IMR-90 (cell line): ENCODE measurements around the gene GPBAR1. TPM values are rescaled to one million over a fixed set of nuclear protein-coding genes. Genes with fewer than 3 reads are reported as not detected.

Experiments
- ATAC-seq: fragments of 200-7000 bp; cut with Tn5 transposase; 2 replicates; pipeline ENCODE4 v1.9.1; 2020; ENCODE audit warnings: low read depth, mild to moderate bottlenecking, moderate library complexity
- BruUV-seq: library from RNA; stranded (reverse); fragments of 400-500 nt; replicated peaks from 2 replicates; lab custom pipeline; 2021; lab: Mats Ljungman, UMichigan
- CTCF ChIA-PET: fragments of 300-600 bp; formaldehyde crosslinking; extraction: SDS; loops from one replicate; lab custom pipeline; 2021; ENCODE audit warnings: antibody characterized with exemption; lab: Yijun Ruan, JAX
- POLR2A ChIA-PET: fragments of 300-600 bp; sonication (Branson Sonifier 250); formaldehyde crosslinking; loops from one replicate; lab custom pipeline; 2022; ENCODE audit warnings: antibody characterized with exemption; ENCODE audit not compliant: unreplicated experiment; lab: Charles Lee
- DNase-seq: peaks from one replicate; pipeline ENCODE4 v3.0.0; 2013
- H2AFZ ChIP-seq: replicated peaks from 2 replicates; pipeline ENCODE3; 2013; ENCODE audit warnings: low read length, mild to moderate bottlenecking; ENCODE audit not compliant: poor library complexity
- H2AK5ac ChIP-seq: 2 replicates; pipeline ENCODE4 v1.6.1; 2013; ENCODE audit warnings: low read depth, low read length, inconsistent platforms
- H2AK9ac ChIP-seq: replicated peaks from 2 replicates; pipeline ENCODE3; 2013; ENCODE audit warnings: mild to moderate bottlenecking, low read depth, low read length, moderate library complexity; ENCODE audit not compliant: poor library complexity
- H2BK120ac ChIP-seq: 2 replicates; pipeline ENCODE4 v1.6.1; 2013; ENCODE audit warnings: low read depth, low read length, inconsistent platforms
- H2BK15ac ChIP-seq: 3 replicates; pipeline ENCODE4 v1.6.1; 2013; ENCODE audit warnings: low read depth, low read length, inconsistent platforms
- H2BK20ac ChIP-seq: 2 replicates; pipeline ENCODE4 v1.6.1; 2013; ENCODE audit warnings: low read depth, mild to moderate bottlenecking, inconsistent platforms, low read length, moderate library complexity
- H2BK5ac ChIP-seq: 2 replicates; pipeline ENCODE4 v1.6.1; 2013; ENCODE audit warnings: mild to moderate bottlenecking, low read depth, low read length, inconsistent platforms; ENCODE audit not compliant: poor library complexity, severe bottlenecking
- H3K14ac ChIP-seq: replicated peaks from 2 replicates; pipeline ENCODE4 v1.6.1; 2013; ENCODE audit warnings: low read depth, low read length, inconsistent platforms
- H3K18ac ChIP-seq: 2 replicates; pipeline ENCODE4 v1.6.1; 2013; ENCODE audit warnings: low read depth, low read length, control low read depth
- H3K23ac ChIP-seq: 2 replicates; pipeline ENCODE4 v1.6.1; 2013; ENCODE audit warnings: low read depth, low read length, inconsistent platforms
- H3K27ac ChIP-seq: 2 replicates; pipeline ENCODE4 v1.5.1; 2013; ENCODE audit warnings: mild to moderate bottlenecking, control low read depth, low read length; ENCODE audit not compliant: insufficient read depth
- H3K27me3 ChIP-seq: 2 replicates; pipeline ENCODE4 v1.6.1; 2013; ENCODE audit warnings: low read length; ENCODE audit not compliant: control insufficient read depth, insufficient read depth
- H3K36me3 ChIP-seq: 2 replicates; pipeline ENCODE4 v1.6.1; 2013; ENCODE audit warnings: low read length, mixed read lengths; ENCODE audit not compliant: control insufficient read depth, insufficient read depth
- H3K4ac ChIP-seq: 2 replicates; pipeline ENCODE4 v1.6.1; 2013; ENCODE audit warnings: low read depth, low read length, inconsistent platforms
- H3K4me1 ChIP-seq: 2 replicates; pipeline ENCODE4 v1.6.1; 2013; ENCODE audit warnings: low read length, mixed read lengths; ENCODE audit not compliant: control insufficient read depth, insufficient read depth
- H3K4me2 ChIP-seq: 2 replicates; pipeline ENCODE4 v1.6.1; 2013; ENCODE audit warnings: low read depth, mild to moderate bottlenecking, control low read depth, low read length, moderate library complexity
- H3K4me3 ChIP-seq: 2 replicates; pipeline ENCODE4 v1.5.1; 2013; ENCODE audit warnings: low read depth, mild to moderate bottlenecking, control low read depth, low read length, moderate library complexity; ENCODE audit not compliant: insufficient read depth
- H3K56ac ChIP-seq: 2 replicates; pipeline ENCODE4 v1.6.1; 2013; ENCODE audit warnings: low read length, inconsistent platforms; ENCODE audit not compliant: insufficient read depth; ENCODE audit errors: extremely low read depth
- H3K79me1 ChIP-seq, 2 experiments: 2 replicates each; pipeline ENCODE4 v1.6.1; 2013; ENCODE audit warnings: low read length in 2 of 2, inconsistent platforms in 1 of 2, low read depth in 1 of 2
- H3K9ac ChIP-seq: 2 replicates; pipeline ENCODE4 v1.6.1; 2013; ENCODE audit warnings: low read depth, low read length, control low read depth
- H3K9me1 ChIP-seq: 2 replicates; pipeline ENCODE4 v1.6.1; 2013; ENCODE audit warnings: low read length, inconsistent platforms; ENCODE audit not compliant: insufficient read depth
- H3K9me3 ChIP-seq: 2 replicates; pipeline ENCODE4 v1.6.1; 2013; ENCODE audit warnings: low read length; ENCODE audit not compliant: control insufficient read depth, insufficient read depth
- H4K20me1 ChIP-seq: 2 replicates; pipeline ENCODE4 v1.6.1; 2013; ENCODE audit warnings: low read length, inconsistent platforms; ENCODE audit not compliant: insufficient read depth
- H4K5ac ChIP-seq: 2 replicates; pipeline ENCODE4 v1.6.1; 2013; ENCODE audit warnings: mild to moderate bottlenecking, low read depth, low read length, control low read depth
- H4K8ac ChIP-seq, 2 experiments: 2 replicates each; pipeline ENCODE4 v1.6.1; 2013; ENCODE audit warnings: low read depth in 2 of 2, low read length in 2 of 2, control low read depth in 1 of 2, inconsistent platforms in 1 of 2
- H4K91ac ChIP-seq: 2 replicates; pipeline ENCODE4 v1.6.1; 2013; ENCODE audit warnings: low read depth, low read length, inconsistent platforms; ENCODE audit not compliant: insufficient read depth
- BHLHE40 ChIP-seq: fragments of 150-350 bp; IDR thresholded peaks from 2 replicates; pipeline ENCODE4 v1.6.1; 2016; ENCODE audit warnings: mild to moderate bottlenecking, low read depth, low read length
- CEBPB ChIP-seq: IDR thresholded peaks from 2 replicates; pipeline ENCODE4 v1.6.1; 2012; ENCODE audit warnings: low read depth, low read length, improper control_type of control experiment
- CHD1 ChIP-seq: IDR thresholded peaks from 2 replicates; pipeline ENCODE4 v1.6.1; 2012; ENCODE audit warnings: low read depth, low read length, improper control_type of control experiment
- FOS ChIP-seq: fragments of 150-350 bp; IDR thresholded peaks from 2 replicates; pipeline ENCODE4 v1.6.1; 2016; ENCODE audit warnings: low read depth, low read length
- MAFK ChIP-seq: IDR thresholded peaks from 2 replicates; pipeline ENCODE4 v1.6.1; 2012; ENCODE audit warnings: low read depth, low read length, improper control_type of control experiment
- MAZ ChIP-seq: IDR thresholded peaks from 2 replicates; pipeline ENCODE4 v1.6.1; 2012; ENCODE audit warnings: low read depth, mild to moderate bottlenecking, low read length, improper control_type of control experiment, moderate library complexity, borderline replicate concordance
- MXI1 ChIP-seq: IDR thresholded peaks from 2 replicates; pipeline ENCODE4 v1.6.1; 2012; ENCODE audit warnings: low read depth, mild to moderate bottlenecking, low read length, moderate library complexity, borderline replicate concordance
- NFE2L2 ChIP-seq: fragments of 150-350 bp; IDR thresholded peaks from 2 replicates; pipeline ENCODE4 v1.6.1; 2016; ENCODE audit warnings: low read depth, mild to moderate bottlenecking, low read length
- POLR2A ChIP-seq: IDR thresholded peaks from 2 replicates; pipeline ENCODE4 v1.6.1; 2012; ENCODE audit warnings: mild to moderate bottlenecking, low read depth, low read length
- RAD21 ChIP-seq: IDR thresholded peaks from 2 replicates; pipeline ENCODE4 v1.6.1; 2012; ENCODE audit warnings: low read length, improper control_type of control experiment
- RCOR1 ChIP-seq: IDR thresholded peaks from 2 replicates; pipeline ENCODE4 v1.6.1; 2012; ENCODE audit warnings: mild to moderate bottlenecking, low read length, improper control_type of control experiment; ENCODE audit not compliant: insufficient replicate concordance
- RFX5 ChIP-seq: IDR thresholded peaks from 2 replicates; pipeline ENCODE4 v1.8.0; 2012; ENCODE audit warnings: low read depth, mild to moderate bottlenecking, low read length, moderate library complexity
- SMC3 ChIP-seq: fragments of 150-350 bp; IDR thresholded peaks from 2 replicates; pipeline ENCODE4 v1.6.1; 2016; ENCODE audit warnings: low read depth, mild to moderate bottlenecking, antibody characterized with exemption, low read length, moderate library complexity
- WGBS, 2 experiments: methylation state at CpG; one replicate each; pipeline versions ENCODE4 v1.1.5 to v1.1.7; 2013; ENCODE audit warnings: missing lambda C conversion rate in 2 of 2; ENCODE audit not compliant: insufficient read length in 1 of 2; ENCODE audit errors: extremely low coverage in 2 of 2; 5-methylcytosine and 5-hydroxymethylcytosine counted together
- dilution Hi-C: fragments of 300-500 bp; cut with HindIII; formaldehyde crosslinking; loops from one replicate; pipeline ENCODE4 v1.14.3; 2018; ENCODE audit warnings: low sequenced_read_pairs; ENCODE audit not compliant: unreplicated experiment
- in situ Hi-C: fragments of 300-500 bp; cut with MboI; formaldehyde crosslinking; loops from 3 replicates; pipeline ENCODE4 v1.14.3; 2019; ENCODE audit warnings: low sequenced_read_pairs, inconsistent platforms, mixed read lengths
- intact Hi-C: fragments of 100-400 bp; cut with micrococcal nuclease; formaldehyde crosslinking; loops from 2 replicates; pipeline ENCODE4 v1.10.0; 2022
- polyA plus RNA-seq, 3 experiments: library from polyadenylated mRNA; depleted of rRNA; stranded (reverse); fragments of >200 nt; gene quantifications; 2 replicates each; pipeline ENCODE4 v1.2.3, GENCODE V29; 2012; ENCODE audit warnings: low replicate concordance in 1 of 3
- total RNA-seq: library from RNA; depleted of rRNA; stranded (reverse); fragments of >200 nt; gene quantifications from 2 replicates; pipeline ENCODE4 v1.2.3, GENCODE V29; 2012
- TF ChIP-seq, protein P1 (sequence below): fragments of 150-350 bp; IDR thresholded peaks from 2 replicates; pipeline ENCODE4 v1.6.1; 2017; ENCODE audit warnings: mild to moderate bottlenecking, antibody characterized with exemption, low read length, low read depth
- TF ChIP-seq, protein P2 (sequence below): conservative IDR thresholded peaks from 2 replicates; pipeline ENCODE4 v1.5.1; 2012; ENCODE audit warnings: mild to moderate bottlenecking, low read depth, low read length, improper control_type of control experiment
- TF ChIP-seq, protein P3 (sequence below): fragments of 150-350 bp; IDR thresholded peaks from 2 replicates; pipeline ENCODE4 v1.6.1; 2016; ENCODE audit warnings: low read depth, mild to moderate bottlenecking, low read length, moderate library complexity, borderline replicate concordance

Gene GPBAR1
- total and polyA plus RNA-seq, 2 of the 4 experiments (the other 2 are of a cell fraction) = under 0.01 to 0.21 TPM

DNA sequence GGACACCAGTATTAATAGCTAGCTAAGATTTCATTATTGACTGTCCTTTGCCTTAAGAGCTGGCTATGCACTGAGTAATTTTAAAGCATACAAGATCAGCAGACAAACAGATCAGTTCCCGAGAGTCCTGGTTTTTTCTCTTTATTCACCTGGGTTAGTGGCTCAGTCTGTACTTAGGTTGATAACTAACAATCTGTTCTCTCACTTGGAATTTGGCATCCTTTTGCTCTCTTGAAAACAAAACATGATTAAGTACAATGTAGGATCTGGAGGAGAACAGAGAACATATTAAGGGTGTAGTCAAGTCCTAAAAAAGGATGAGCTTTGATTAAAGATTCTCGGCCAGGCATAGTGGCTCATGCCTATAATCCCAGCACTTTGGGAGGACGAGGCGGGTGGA, 27.3 kb upstream of the GPBAR1 start:
- ATAC-seq (no peak), DNase-seq (no peak)
- Histone ChIP-seq H2BK20ac (no peak overlapping the region), H3K18ac (no peak overlapping the region), H3K4me2 (no peak overlapping the region), H3K56ac (no peak overlapping the region), H3K23ac (no peak overlapping the region), H3K36me3 (peaks cover 69% of the 10 kb centered on the region), H4K8ac (no peak overlapping the region), H2BK120ac (no peak overlapping the region), H3K14ac (no peak overlapping the region), H3K9me3 (no peaks in the 10 kb centered on the region), H3K27ac (no peak overlapping the region), H3K9ac (no peak overlapping the region), H3K9me1 (peaks cover 8% of the 10 kb centered on the region), H4K20me1 (peaks cover 3% of the 10 kb centered on the region; the same call in 1 of the 2 replicates), H3K4me1 (peaks cover 8% of the 10 kb centered on the region; the same call in 1 of the 2 replicates), H2AK5ac (no peak overlapping the region), H4K91ac (no peak overlapping the region), H2BK5ac (no peak overlapping the region), H3K27me3 (no peaks in the 10 kb centered on the region), H2BK15ac (no peak overlapping the region), H4K5ac (no peak overlapping the region), H2AK9ac (no peak overlapping the region), H3K79me1 (peaks cover 35 to 50% of the 10 kb centered on the region in 2 experiments), H3K4me3 (no peak overlapping the region), H2AFZ (no peak overlapping the region), H3K4ac (no peak overlapping the region)
- intact Hi-C loops (no loop called here), dilution Hi-C loops (no loop called here), in situ Hi-C loops (no loop called here)
- POLR2A ChIA-PET = no interaction called here
- BruUV-seq = no TSS peak
- TF ChIP-seq RAD21 (no peak), SMC3 (no peak), RFX5 (no peak), MAZ (no peak), NFE2L2 (no peak), RCOR1 (no peak), MXI1 (no peak), CEBPB (no peak), CHD1 (no peak), BHLHE40 (no peak), MAFK (no peak), FOS (no peak), POLR2A (no peak)
- TF ChIP-seq, protein P1, sequence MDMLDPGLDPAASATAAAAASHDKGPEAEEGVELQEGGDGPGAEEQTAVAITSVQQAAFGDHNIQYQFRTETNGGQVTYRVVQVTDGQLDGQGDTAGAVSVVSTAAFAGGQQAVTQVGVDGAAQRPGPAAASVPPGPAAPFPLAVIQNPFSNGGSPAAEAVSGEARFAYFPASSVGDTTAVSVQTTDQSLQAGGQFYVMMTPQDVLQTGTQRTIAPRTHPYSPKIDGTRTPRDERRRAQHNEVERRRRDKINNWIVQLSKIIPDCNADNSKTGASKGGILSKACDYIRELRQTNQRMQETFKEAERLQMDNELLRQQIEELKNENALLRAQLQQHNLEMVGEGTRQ = no peak
- TF ChIP-seq, protein P2, sequence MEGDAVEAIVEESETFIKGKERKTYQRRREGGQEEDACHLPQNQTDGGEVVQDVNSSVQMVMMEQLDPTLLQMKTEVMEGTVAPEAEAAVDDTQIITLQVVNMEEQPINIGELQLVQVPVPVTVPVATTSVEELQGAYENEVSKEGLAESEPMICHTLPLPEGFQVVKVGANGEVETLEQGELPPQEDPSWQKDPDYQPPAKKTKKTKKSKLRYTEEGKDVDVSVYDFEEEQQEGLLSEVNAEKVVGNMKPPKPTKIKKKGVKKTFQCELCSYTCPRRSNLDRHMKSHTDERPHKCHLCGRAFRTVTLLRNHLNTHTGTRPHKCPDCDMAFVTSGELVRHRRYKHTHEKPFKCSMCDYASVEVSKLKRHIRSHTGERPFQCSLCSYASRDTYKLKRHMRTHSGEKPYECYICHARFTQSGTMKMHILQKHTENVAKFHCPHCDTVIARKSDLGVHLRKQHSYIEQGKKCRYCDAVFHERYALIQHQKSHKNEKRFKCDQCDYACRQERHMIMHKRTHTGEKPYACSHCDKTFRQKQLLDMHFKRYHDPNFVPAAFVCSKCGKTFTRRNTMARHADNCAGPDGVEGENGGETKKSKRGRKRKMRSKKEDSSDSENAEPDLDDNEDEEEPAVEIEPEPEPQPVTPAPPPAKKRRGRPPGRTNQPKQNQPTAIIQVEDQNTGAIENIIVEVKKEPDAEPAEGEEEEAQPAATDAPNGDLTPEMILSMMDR = no peak
- TF ChIP-seq, protein P3, sequence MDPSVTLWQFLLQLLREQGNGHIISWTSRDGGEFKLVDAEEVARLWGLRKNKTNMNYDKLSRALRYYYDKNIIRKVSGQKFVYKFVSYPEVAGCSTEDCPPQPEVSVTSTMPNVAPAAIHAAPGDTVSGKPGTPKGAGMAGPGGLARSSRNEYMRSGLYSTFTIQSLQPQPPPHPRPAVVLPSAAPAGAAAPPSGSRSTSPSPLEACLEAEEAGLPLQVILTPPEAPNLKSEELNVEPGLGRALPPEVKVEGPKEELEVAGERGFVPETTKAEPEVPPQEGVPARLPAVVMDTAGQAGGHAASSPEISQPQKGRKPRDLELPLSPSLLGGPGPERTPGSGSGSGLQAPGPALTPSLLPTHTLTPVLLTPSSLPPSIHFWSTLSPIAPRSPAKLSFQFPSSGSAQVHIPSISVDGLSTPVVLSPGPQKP = no peak
- WGBS, 2 experiments = 100% methylated on average over 2 of the region's 4 CpGs; no CpG with 5 or more reads in 1 of the 2 experiments
- CTCF ChIA-PET = no interaction called here
